Left lung (tissue), 10 donors: ENCODE results near the gene SSPN. TPM values are rescaled to one million over a fixed set of nuclear protein-coding genes. Genes with fewer than 3 reads are reported as not detected.
A peak's percentile ranks its signal among the peaks of the same experiment; 100 is the strongest.

Experiments used
- ATAC-seq: fragments of 200-7000 bp; cut with Tn5 transposase; one replicate; pipeline ENCODE4 v1.9.1; 2020; ENCODE audit warnings: moderate library complexity
- DNase-seq, 4 donors: peaks; one replicate each; pipeline ENCODE4 v3.0.0-alpha.2; 2013 to 2020
- H3K27ac ChIP-seq, 2 donors: fragments of 200-600 bp; sonication (generic) in 1 of 2; one replicate each; pipeline versions ENCODE4 v1.5.0 to v1.8.0; 2020 to 2021
- H3K27me3 ChIP-seq, 2 donors: fragments of 200-600 bp; sonication (generic) in 1 of 2; one replicate each; pipeline versions ENCODE4 v1.5.0 to v1.8.0; 2020 to 2021
- H3K36me3 ChIP-seq, 2 donors: fragments of 200-600 bp; sonication (generic) in 1 of 2; one replicate each; pipeline versions ENCODE4 v1.5.0 to v1.8.0; 2020 to 2021
- H3K4me1 ChIP-seq, 2 donors: fragments of 200-600 bp; one replicate each; pipeline ENCODE4 v1.8.0; 2021
- H3K4me3 ChIP-seq, 2 donors: fragments of 200-600 bp; sonication (generic) in 1 of 2; one replicate each; pipeline versions ENCODE4 v1.5.0 to v1.8.0; 2020 to 2021; ENCODE audit warnings: mild to moderate bottlenecking in 1 of 2
- H3K9me3 ChIP-seq, 2 donors: fragments of 200-600 bp; sonication (generic) in 1 of 2; one replicate each; pipeline versions ENCODE4 v1.5.0 to v1.8.0; 2020 to 2021
- CTCF ChIP-seq, 2 donors: fragments of 200-600 bp; sonication (generic) in 1 of 2; IDR thresholded peaks; one replicate each; pipeline versions ENCODE4 v1.5.0 to v1.8.0; 2021; ENCODE audit warnings: antibody characterized with exemption in 2 of 2
- intact Hi-C, 2 donors: fragments of 100-400 bp; cut with DNase I; formaldehyde crosslinking; loops; one replicate each; pipeline versions ENCODE4 v1.11.2 to v1.14.2; 2022
- polyA plus RNA-seq, 6 donors: library from polyadenylated mRNA; unstranded; fragments of 120-200 nt; gene quantifications; one replicate each; pipeline ENCODE4 v1.2.1, GENCODE V29; 2013; ENCODE audit not compliant: insufficient read length in 6 of 6
- total RNA-seq, 2 donors: library from RNA; stranded (reverse); fragmentation: NEBNext Ultra II Directional; extraction: Animal tissue kit (Norgen Biotek cat#: 25700); gene quantifications; one replicate each; pipeline ENCODE4 v1.2.1, GENCODE V29; 2021
- donor health status: DM: no; HTN: yes; CAD: no.
- donor health status: DM: no; HTN: no; CAD: no.

Gene SSPN
- total and polyA plus RNA-seq, 8 donors = 6.9 to 18.6 (median 14.7) TPM

- intact Hi-C loops = no loop called here
- no peak overlapping the region for H3K4me3 ChIP-seq
- H3K9me3 ChIP-seq = no peaks in the 10 kb centered on the region
- H3K36me3 ChIP-seq = no peaks in the 10 kb centered on the region
- H3K27me3 ChIP-seq = no peaks in the 10 kb centered on the region
- DNase-seq = no peak
- no peak overlapping the region for H3K27ac ChIP-seq
- no peak for ATAC-seq
- H3K4me1 ChIP-seq = peaks cover 0 to 4% of the 10 kb centered on the region in 2 donors
- TF ChIP-seq CTCF (IDR thresholded peaks at IDR 0.05) = no peak
These were observed 42.8 kb upstream of the SSPN start for GRCh38 chr12:26152507-26153102.

- ATAC-seq = peak; percentile 92
- intact Hi-C loops = no loop called here
- Histone ChIP-seq H3K9me3 (no peaks in the 10 kb centered on the region), H3K27me3 (no peaks in the 10 kb centered on the region), H3K4me3 (no peak overlapping the region), H3K4me1 (peaks cover 0 to 4% of the 10 kb centered on the region in 2 donors), H3K27ac (no peak overlapping the region), H3K36me3 (no peaks in the 10 kb centered on the region)
- no peak for DNase-seq
- TF ChIP-seq CTCF (IDR thresholded peaks at IDR 0.05) = no peak
These were observed 41.8 kb upstream of the SSPN start for GRCh38 chr12:26153421-26154154.

GRCh38 chr12:26156201-26156871 lies 39.0 kb upstream of the SSPN start:
- H3K4me1 ChIP-seq = peaks cover 0 to 4% of the 10 kb centered on the region in 2 donors
- no peaks in the 10 kb centered on the region for H3K9me3 ChIP-seq
- DNase-seq (no peak), ATAC-seq (no peak)
- no peak overlapping the region for H3K4me3 ChIP-seq
- TF ChIP-seq CTCF (IDR thresholded peaks at IDR 0.05) = no peak
- H3K27ac ChIP-seq = no peak overlapping the region
- H3K27me3 ChIP-seq = no peaks in the 10 kb centered on the region
- H3K36me3 ChIP-seq = no peaks in the 10 kb centered on the region
- intact Hi-C loops = no loop called here

GRCh38 chr12:26157001-26157400 lies 38.4 kb upstream of the SSPN start:
- intact Hi-C loops = no loop called here
- no peak for ATAC-seq

More at GRCh38 chr12:26157001-26157400, 38.4 kb upstream of the SSPN start:
- Histone ChIP-seq H3K36me3 (no peaks in the 10 kb centered on the region), H3K4me1 (peaks cover 0 to 4% of the 10 kb centered on the region in 2 donors), H3K4me3 (no peak overlapping the region), H3K27ac (no peak overlapping the region), H3K9me3 (no peaks in the 10 kb centered on the region), H3K27me3 (no peaks in the 10 kb centered on the region)
- no peak for DNase-seq
- no peak for TF ChIP-seq CTCF (IDR thresholded peaks at IDR 0.05)
